Measurements from ENCODE around the gene ECPAS.
"Not testable (repeated sequence)": the region's sequence is repeated elsewhere in the genome, so short reads cannot be mapped to it uniquely, and the experiment has no call there.

The ECPAS gene

DNA sequence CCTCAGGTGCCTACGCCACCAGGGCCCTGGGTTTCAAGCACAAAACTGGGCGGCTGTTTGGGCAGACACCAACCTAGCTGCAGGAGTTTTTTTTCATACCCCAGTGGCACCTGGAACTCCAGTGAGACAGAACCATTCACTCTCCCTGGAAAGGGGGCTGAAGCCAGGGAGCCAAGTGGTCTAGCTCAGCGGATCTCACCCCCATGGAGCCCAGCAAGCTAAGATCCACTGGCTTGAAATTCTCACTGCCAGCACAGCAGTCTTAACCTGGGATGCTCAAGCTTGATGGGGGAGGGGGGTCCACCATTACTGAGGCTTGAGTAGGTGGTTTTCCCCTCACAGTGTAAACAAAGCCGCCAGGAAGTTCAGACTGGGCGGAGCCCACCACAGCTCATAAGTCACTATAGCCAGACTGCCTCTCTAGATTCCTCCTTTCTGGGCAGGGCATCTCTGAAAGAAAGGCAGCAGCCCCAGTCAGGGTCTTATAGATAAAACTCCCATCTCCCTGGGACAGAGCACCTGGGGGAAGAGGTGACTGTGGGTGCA, 149.8 kb downstream of the ECPAS start:
- not testable (repeated sequence) for DNase-seq

DNA sequence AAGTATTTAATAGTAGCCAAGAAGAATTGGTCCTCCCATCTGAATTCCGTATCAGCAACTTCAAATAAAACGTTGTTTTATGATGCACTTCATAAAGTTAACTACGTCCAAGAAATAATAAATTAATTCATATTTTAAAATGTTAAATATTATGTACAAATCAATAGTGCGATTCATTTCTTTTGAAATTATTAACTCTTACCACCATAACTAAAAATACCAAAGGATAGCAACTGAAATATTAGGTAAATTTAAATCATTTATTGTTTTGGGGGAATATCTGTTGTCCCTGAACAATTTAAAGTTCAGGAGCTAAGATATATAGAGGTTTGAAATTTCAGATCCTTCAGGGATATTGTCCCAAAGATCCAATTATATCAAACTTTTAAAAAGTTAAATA, 154.1 kb downstream of the ECPAS start, which contains the start of gene OR2K2:
OR2K2 (minus strand) TSS at position 101 of the 400 bp plus-strand sequence. CDS start 1,791 bp downstream, outside the sequence.
- no peak for DNase-seq

- DNase-seq = no peak
Measured at GRCh38 chr9:111320631-111321030, 163.6 kb downstream of the ECPAS start.

GRCh38 chr9:111316796-111317195, 167.4 kb downstream of the ECPAS start:
- DNase-seq = no peak

All from NCI-H2171 treated with DMSO at 0.1 percent for 48 hours (cell line).